GM10248 (cell line): ENCODE measurements around the gene HOMER2.

ENCODE experiments used
- CTCF ChIA-PET: fragments of 300-600 bp; sonication (Branson Sonifier 250); formaldehyde crosslinking; extraction: SDS; loops from one replicate; lab custom pipeline; 2021; ENCODE audit warnings: antibody characterized with exemption; lab: Yijun Ruan, JAX
- POLR2A ChIA-PET: fragments of 350-650 bp; sonication (Branson Sonifier 250); formaldehyde crosslinking; extraction: SDS; loops from one replicate; lab custom pipeline; 2020; ENCODE audit warnings: antibody characterized with exemption; lab: Yijun Ruan, JAX
- DNase-seq: peaks from one replicate; pipeline ENCODE4 v3.0.0; 2012; ENCODE audit errors: extremely low spot score
- CTCF ChIP-seq: IDR thresholded peaks from 2 replicates; pipeline ENCODE4 v1.5.1; 2012; ENCODE audit warnings: mild to moderate bottlenecking, low read depth; ENCODE audit errors: extremely low read depth, missing control alignments, control extremely low read depth

The HOMER2 gene

GRCh38 chr15:82959423-82959822 lies 6.9 kb upstream of the HOMER2 start:
- DNase-seq: no peak
- TF ChIP-seq CTCF: no peak
- CTCF ChIA-PET: interaction anchor here (1.5 kb wide), 1 partner anchor 10 kb away, joined by 4 read pairs; no protein-coding TSS in a partner anchor
- POLR2A ChIA-PET: interaction anchor here (0.5 kb wide), 1 partner anchor 28 kb away, joined by 4 read pairs; no protein-coding TSS in a partner anchor

- CTCF ChIA-PET: interaction anchor here (1.1 to 1.9 kb wide), 3 partner anchors 11 to 53 kb away, joined by 3 to 5 read pairs (median 3); partner anchors contain the start of gene C15orf40
- no peak for DNase-seq
- TF ChIP-seq CTCF: no peak
- POLR2A ChIA-PET: no interaction called here
Measured at GRCh38 chr15:82958638-82959037, 6.1 kb upstream of the HOMER2 start.

- POLR2A ChIA-PET: no interaction called here
- DNase-seq: no peak
- TF ChIP-seq CTCF: no peak
- CTCF ChIA-PET: no interaction called here
Measured at GRCh38 chr15:82951472-82952157, 905 bp downstream of the HOMER2 start.

- ChIA-PET CTCF (no interaction called here), POLR2A (no interaction called here)
- peak; percentile 59 for DNase-seq
- no peak for TF ChIP-seq CTCF
Measured at GRCh38 chr15:82950746-82951370, 1.7 kb downstream of the HOMER2 start.

- ChIA-PET POLR2A (no interaction called here), CTCF (no interaction called here)
- TF ChIP-seq CTCF: no peak
- DNase-seq: peak; percentile 47
Measured at GRCh38 chr15:82950295-82950694, 2.2 kb downstream of the HOMER2 start.

- DNase-seq: no peak
- ChIA-PET POLR2A (no interaction called here), CTCF (no interaction called here)
- TF ChIP-seq CTCF: no peak
Measured at GRCh38 chr15:82946155-82946701, 6.3 kb downstream of the HOMER2 start.
